Chondrocyte (in vitro differentiated cells): Measurements from ENCODE around the gene GABPB1. TPM values are rescaled to one million over a fixed set of nuclear protein-coding genes. Genes with fewer than 3 reads are reported as not detected.

Experiments
- DNase-seq: peaks from one replicate; pipeline ENCODE4 v3.0.0; 2021; ENCODE audit warnings: mixed read lengths, low spot score
- H3K27ac Mint-ChIP-seq: one replicate; pipeline ENCODE4 v1.8.0; 2021; ENCODE audit warnings: mild to moderate bottlenecking, moderate library complexity, mixed read lengths; ENCODE audit not compliant: unreplicated experiment
- H3K27me3 Mint-ChIP-seq: 2 replicates; pipeline ENCODE4 v1.8.0; 2021; ENCODE audit warnings: low read depth, mixed read lengths
- H3K36me3 Mint-ChIP-seq: 2 replicates; pipeline ENCODE4 v1.8.0; 2021; ENCODE audit warnings: low read depth, mixed read lengths
- H3K4me1 Mint-ChIP-seq: 2 replicates; pipeline ENCODE4 v1.8.0; 2021; ENCODE audit warnings: low read depth, mild to moderate bottlenecking, mixed read lengths
- H3K4me3 Mint-ChIP-seq: one replicate; pipeline ENCODE4 v1.8.0; 2021; ENCODE audit warnings: mild to moderate bottlenecking, moderate library complexity, mixed read lengths; ENCODE audit not compliant: unreplicated experiment
- H3K9me3 Mint-ChIP-seq: 2 replicates; pipeline ENCODE4 v1.8.0; 2021; ENCODE audit warnings: low read depth, mixed read lengths
- CTCF ChIP-seq: fragments of 200-600 bp; sonication (generic); IDR thresholded peaks from 2 replicates; pipeline ENCODE4 v1.5.0; 2021; ENCODE audit warnings: antibody characterized with exemption, mild to moderate bottlenecking, moderate library complexity
- total RNA-seq: library from RNA; stranded (reverse); gene quantifications from 3 replicates; pipeline ENCODE4 v1.2.1, GENCODE V29; 2021

Gene GABPB1
- total RNA-seq, 1 donor from 2014 or later, result 18.1 TPM

GRCh38 chr15:50250760-50251394 is 104.1 kb downstream of the GABPB1 start:
- H3K27ac Mint-ChIP-seq, result no peak overlapping the region
- no peak for DNase-seq
- H3K4me1 Mint-ChIP-seq, result no peaks in the 10 kb centered on the region
- no peaks in the 10 kb centered on the region for H3K36me3 Mint-ChIP-seq
- no peak for TF ChIP-seq CTCF
- no peaks in the 10 kb centered on the region for H3K27me3 Mint-ChIP-seq
- H3K9me3 Mint-ChIP-seq, result no peaks in the 10 kb centered on the region
- no peak overlapping the region for H3K4me3 Mint-ChIP-seq

GRCh38 chr15:50249704-50250103 is 105.3 kb downstream of the GABPB1 start:
- no peaks in the 10 kb centered on the region for H3K4me1 Mint-ChIP-seq
- H3K27me3 Mint-ChIP-seq, result no peaks in the 10 kb centered on the region
- no peak for TF ChIP-seq CTCF

GRCh38 chr15:50248994-50249582 is 105.9 kb downstream of the GABPB1 start:
- no peaks in the 10 kb centered on the region for H3K36me3 Mint-ChIP-seq
- H3K27me3 Mint-ChIP-seq, result no peaks in the 10 kb centered on the region
- no peak for DNase-seq
- H3K4me3 Mint-ChIP-seq, result no peak overlapping the region
- TF ChIP-seq CTCF, result no peak
- no peaks in the 10 kb centered on the region for H3K9me3 Mint-ChIP-seq
- no peaks in the 10 kb centered on the region for H3K4me1 Mint-ChIP-seq
- H3K27ac Mint-ChIP-seq, result no peak overlapping the region

More at GRCh38 chr15:50249704-50250103, 105.3 kb downstream of the GABPB1 start:
- no peaks in the 10 kb centered on the region for H3K36me3 Mint-ChIP-seq
- no peak overlapping the region for H3K27ac Mint-ChIP-seq
- H3K9me3 Mint-ChIP-seq, result no peaks in the 10 kb centered on the region
- no peak overlapping the region for H3K4me3 Mint-ChIP-seq
- no peak for DNase-seq

DNA sequence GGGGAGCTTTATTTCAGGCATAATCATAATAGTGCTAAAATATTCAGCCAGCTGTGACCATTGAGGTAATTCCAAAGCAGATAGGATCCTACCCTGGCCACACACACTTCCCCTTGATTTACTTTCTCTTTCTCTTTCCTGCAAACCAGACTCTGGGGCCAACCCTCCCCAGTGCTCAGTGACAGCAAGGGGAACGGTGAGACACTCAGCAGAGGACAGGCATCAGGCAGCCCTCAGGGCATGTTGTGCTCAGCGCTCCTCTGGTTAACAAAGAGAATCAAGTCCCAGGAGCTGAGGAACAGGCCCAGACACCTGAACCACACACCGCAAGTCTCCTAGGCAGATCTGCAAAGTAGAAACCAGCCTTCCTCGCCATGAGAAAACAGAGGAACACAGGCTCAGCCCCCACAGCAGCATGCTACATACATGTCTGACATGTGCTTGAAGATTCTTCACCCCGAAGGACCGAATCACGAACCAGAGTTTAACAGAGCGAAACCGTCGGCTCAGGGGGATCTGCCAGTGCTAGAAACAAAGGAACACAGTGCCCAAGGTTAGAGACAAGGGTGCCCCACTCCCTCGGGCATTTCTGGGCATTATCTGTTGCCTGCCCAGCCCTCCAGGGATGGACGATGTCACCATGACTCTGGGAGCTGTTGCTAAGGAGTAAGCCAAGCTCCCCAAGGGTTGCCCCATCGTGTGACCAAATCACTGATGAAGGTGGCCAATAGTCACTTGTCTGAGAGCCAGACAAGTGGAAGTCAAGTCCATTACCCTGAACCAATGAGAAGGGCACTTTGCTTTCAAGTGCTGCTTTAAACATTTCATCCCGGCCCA is 107.0 kb downstream of the GABPB1 start:
- Mint-ChIP-seq H3K4me1 (no peaks in the 10 kb centered on the region), H3K27ac (no peak overlapping the region), H3K9me3 (no peaks in the 10 kb centered on the region), H3K27me3 (no peaks in the 10 kb centered on the region), H3K4me3 (no peak overlapping the region), H3K36me3 (no peaks in the 10 kb centered on the region)
- DNase-seq, result no peak
- TF ChIP-seq CTCF, result no peak

DNA sequence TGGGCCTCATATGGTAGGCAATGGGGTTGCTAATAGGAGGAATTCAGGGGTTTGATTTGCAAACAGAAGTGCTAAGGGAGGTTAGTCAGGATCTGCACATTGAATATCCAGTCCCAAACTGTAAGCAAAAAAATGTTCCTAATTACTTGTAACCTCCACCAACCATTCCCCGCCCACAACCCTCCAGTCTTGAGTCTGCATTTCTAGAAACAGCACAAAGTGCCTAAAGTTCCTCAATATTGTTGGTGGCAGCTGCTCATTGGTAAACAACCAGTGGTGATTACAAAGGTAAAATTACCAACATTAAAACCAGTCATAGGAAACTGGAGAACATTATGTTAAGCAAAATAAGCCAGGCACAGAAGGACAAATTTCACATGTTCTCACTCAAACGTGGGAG is 108.4 kb downstream of the GABPB1 start:
- Mint-ChIP-seq H3K4me3 (no peak overlapping the region), H3K9me3 (no peaks in the 10 kb centered on the region), H3K27ac (no peak overlapping the region), H3K27me3 (no peaks in the 10 kb centered on the region), H3K36me3 (no peaks in the 10 kb centered on the region), H3K4me1 (no peaks in the 10 kb centered on the region)
- DNase-seq, result no peak
- no peak for TF ChIP-seq CTCF
